ENCODE measurements around the gene SLC12A6. TPM values are rescaled to one million over a fixed set of nuclear protein-coding genes. Genes with fewer than 3 reads are reported as not detected.

SLC12A6 gene
- total RNA-seq, 4 donors from 2014 or later, result 26.9 to 36.9 (median 32.6) TPM

- H3K27me3 ChIP-seq, result no peaks in the 10 kb centered on the region
- no peaks in the 10 kb centered on the region for H3K9me3 ChIP-seq
- no peak overlapping the region for H3K4me3 ChIP-seq
- 84 to 88% methylated on average over 4 of the region's 4 CpGs for WGBS, 2 donors
- no peaks in the 10 kb centered on the region for H3K4me1 ChIP-seq
- H3K36me3 ChIP-seq, result peaks cover 0 to 81% (median 3%) of the 10 kb centered on the region in 3 donors
- H3K27ac ChIP-seq, result no peak overlapping the region
- DNase-seq (ENCODE audit: low spot score in 2 of 2), result no peak
- TF ChIP-seq CTCF (IDR thresholded peaks at IDR 0.05) (no peak), POLR2A (IDR thresholded peaks at IDR 0.05) (no peak), EP300 (IDR thresholded peaks at IDR 0.05) (no peak)
Observed at GRCh38 chr15:34242331-34242710, 95.3 kb downstream of the SLC12A6 start.

- 49 to 52% methylated on average over 1 of the region's 1 CpG for WGBS, 2 donors
- Histone ChIP-seq H3K27me3 (no peaks in the 10 kb centered on the region), H3K9me3 (no peaks in the 10 kb centered on the region), H3K4me1 (no peaks in the 10 kb centered on the region), H3K36me3 (peaks cover 0 to 81% (median 3%) of the 10 kb centered on the region in 3 donors), H3K27ac (no peak overlapping the region), H3K4me3 (no peak overlapping the region)
- peak in 1 of 2 donors; percentile 32 for DNase-seq (ENCODE audit: low spot score in 2 of 2)
- no peak for TF ChIP-seq EP300 (IDR thresholded peaks at IDR 0.05)
- peak; percentile 41 to 79 (median 45) for TF ChIP-seq CTCF (IDR thresholded peaks at IDR 0.05)
Observed at GRCh38 chr15:34241376-34242330, 95.9 kb downstream of the SLC12A6 start.

- no peaks in the 10 kb centered on the region for H3K27me3 ChIP-seq
- DNase-seq (ENCODE audit: low spot score in 2 of 2), result no peak
- no peaks in the 10 kb centered on the region for H3K4me1 ChIP-seq
- WGBS, 2 donors, result 91 to 93% methylated on average over 3 of the region's 3 CpGs
- no peak overlapping the region for H3K4me3 ChIP-seq
- H3K27ac ChIP-seq, result no peak overlapping the region
- TF ChIP-seq CTCF (IDR thresholded peaks at IDR 0.05) (no peak), EP300 (IDR thresholded peaks at IDR 0.05) (no peak), POLR2A (IDR thresholded peaks at IDR 0.05) (no peak)
- no peaks in the 10 kb centered on the region for H3K9me3 ChIP-seq
- H3K36me3 ChIP-seq, result peaks cover 0 to 83% (median 15%) of the 10 kb centered on the region in 3 donors
Observed at GRCh38 chr15:34240537-34240936, 97.0 kb downstream of the SLC12A6 start.

GRCh38 chr15:34239151-34239808, 98.3 kb downstream of the SLC12A6 start:
- TF ChIP-seq EP300 (IDR thresholded peaks at IDR 0.05) (no peak), CTCF (IDR thresholded peaks at IDR 0.05) (no peak), POLR2A (IDR thresholded peaks at IDR 0.05) (no peak)
- 80% methylated on average over 4 of the region's 4 CpGs for WGBS, 2 donors
- Histone ChIP-seq H3K36me3 (peaks cover 0 to 83% (median 21%) of the 10 kb centered on the region in 3 donors), H3K4me3 (no peak overlapping the region), H3K27ac (no peak overlapping the region), H3K4me1 (no peaks in the 10 kb centered on the region), H3K9me3 (no peaks in the 10 kb centered on the region), H3K27me3 (no peaks in the 10 kb centered on the region)
- DNase-seq (ENCODE audit: low spot score in 2 of 2), result no peak

GRCh38 chr15:34233614-34234013, 104.0 kb downstream of the SLC12A6 start:
- Histone ChIP-seq H3K4me1 (no peaks in the 10 kb centered on the region), H3K4me3 (no peak overlapping the region), H3K27ac (no peak overlapping the region), H3K27me3 (no peaks in the 10 kb centered on the region), H3K9me3 (no peaks in the 10 kb centered on the region), H3K36me3 (peaks cover 5 to 99% (median 21%) of the 10 kb centered on the region in 3 donors)
- no peak for TF ChIP-seq CTCF (IDR thresholded peaks at IDR 0.05)
- no peak for TF ChIP-seq POLR2A (IDR thresholded peaks at IDR 0.05)
- TF ChIP-seq EP300 (IDR thresholded peaks at IDR 0.05), result no peak
- WGBS, 2 donors, result 72 to 78% methylated on average over 6 of the region's 6 CpGs
- no peak for DNase-seq (ENCODE audit: low spot score in 2 of 2)

Measured in tibial nerve (tissue), 4 donors.